ENCODE data around the gene THRAP3. TPM values are rescaled to one million over a fixed set of nuclear protein-coding genes. Genes with fewer than 3 reads are reported as not detected.

Gene THRAP3
- total RNA-seq, 4 donors from 2014 or later = 64.1 to 102 (median 76.9) TPM

GRCh38 chr1:36327421-36328087 is 103.3 kb downstream of the THRAP3 start:
- intact Hi-C loops (cut with DNase I; ENCODE audit: low total_unique reads) = no loop called here
- TF ChIP-seq, protein P1, sequence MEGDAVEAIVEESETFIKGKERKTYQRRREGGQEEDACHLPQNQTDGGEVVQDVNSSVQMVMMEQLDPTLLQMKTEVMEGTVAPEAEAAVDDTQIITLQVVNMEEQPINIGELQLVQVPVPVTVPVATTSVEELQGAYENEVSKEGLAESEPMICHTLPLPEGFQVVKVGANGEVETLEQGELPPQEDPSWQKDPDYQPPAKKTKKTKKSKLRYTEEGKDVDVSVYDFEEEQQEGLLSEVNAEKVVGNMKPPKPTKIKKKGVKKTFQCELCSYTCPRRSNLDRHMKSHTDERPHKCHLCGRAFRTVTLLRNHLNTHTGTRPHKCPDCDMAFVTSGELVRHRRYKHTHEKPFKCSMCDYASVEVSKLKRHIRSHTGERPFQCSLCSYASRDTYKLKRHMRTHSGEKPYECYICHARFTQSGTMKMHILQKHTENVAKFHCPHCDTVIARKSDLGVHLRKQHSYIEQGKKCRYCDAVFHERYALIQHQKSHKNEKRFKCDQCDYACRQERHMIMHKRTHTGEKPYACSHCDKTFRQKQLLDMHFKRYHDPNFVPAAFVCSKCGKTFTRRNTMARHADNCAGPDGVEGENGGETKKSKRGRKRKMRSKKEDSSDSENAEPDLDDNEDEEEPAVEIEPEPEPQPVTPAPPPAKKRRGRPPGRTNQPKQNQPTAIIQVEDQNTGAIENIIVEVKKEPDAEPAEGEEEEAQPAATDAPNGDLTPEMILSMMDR (IDR thresholded peaks at IDR 0.05) = no peak
- TF ChIP-seq POLR2A (IDR thresholded peaks at IDR 0.05) = no peak
- DNase-seq (ENCODE audit: low spot score in 2 of 2) = no peak
- H3K4me3 ChIP-seq (ENCODE audit: low read depth, poor library complexity, severe bottlenecking) = no peak overlapping the region
- WGBS, 2 donors = 60 to 72% methylated on average over 9 of the region's 9 CpGs

- intact Hi-C loops (cut with DNase I; ENCODE audit: low total_unique reads) = no loop called here
- TF ChIP-seq, protein P1 (IDR thresholded peaks at IDR 0.05) = no peak
- TF ChIP-seq POLR2A (IDR thresholded peaks at IDR 0.05) = no peak
- no peak overlapping the region for H3K4me3 ChIP-seq (ENCODE audit: low read depth, poor library complexity, severe bottlenecking)
- no peak for DNase-seq (ENCODE audit: low spot score in 2 of 2)
- WGBS, 2 donors = 90 to 92% methylated on average over 6 of the region's 6 CpGs
Observed at GRCh38 chr1:36328088-36328480, 103.8 kb downstream of the THRAP3 start.

- 51 to 58% methylated on average over 6 of the region's 6 CpGs for WGBS, 2 donors
- intact Hi-C loops (cut with DNase I; ENCODE audit: low total_unique reads) = no loop called here
- H3K4me3 ChIP-seq (ENCODE audit: low read depth, poor library complexity, severe bottlenecking) = no peak overlapping the region
- no peak for TF ChIP-seq POLR2A (IDR thresholded peaks at IDR 0.05)
- TF ChIP-seq, protein P1 (IDR thresholded peaks at IDR 0.05) = no peak
- peak in 1 of 2 donors; percentile 66 for DNase-seq (ENCODE audit: low spot score in 2 of 2)
Observed at GRCh38 chr1:36328713-36329112, 104.5 kb downstream of the THRAP3 start.

DNA sequence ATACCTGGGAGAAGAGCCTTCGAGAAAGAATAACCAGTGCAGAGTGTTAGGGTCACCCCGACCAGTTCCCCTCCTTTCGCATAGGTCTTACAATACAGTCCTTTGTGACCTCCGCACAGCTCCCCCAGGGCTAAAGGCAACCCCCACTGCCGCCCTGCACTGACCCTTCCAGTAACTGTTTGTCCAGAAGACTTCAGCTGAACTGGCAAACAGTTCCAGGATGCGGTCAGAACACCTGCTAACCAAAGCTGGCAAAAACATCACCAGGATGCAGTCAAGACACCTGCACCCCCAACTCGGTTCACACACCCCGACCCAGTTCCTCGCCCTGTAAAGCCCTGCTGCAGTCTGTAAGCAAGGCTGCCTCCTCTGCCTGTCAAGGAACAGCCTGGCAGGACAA is 105.6 kb downstream of the THRAP3 start:
- no peak for TF ChIP-seq POLR2A (IDR thresholded peaks at IDR 0.05)
- TF ChIP-seq, protein P1 (IDR thresholded peaks at IDR 0.05) = no peak
- no peak overlapping the region for H3K4me3 ChIP-seq (ENCODE audit: low read depth, poor library complexity, severe bottlenecking)
- intact Hi-C loops (cut with DNase I; ENCODE audit: low total_unique reads) = loop anchor here (10.0 kb wide), 1 partner anchor 445 kb away; no protein-coding TSS in a partner anchor
- WGBS, 2 donors = 92 to 93% methylated on average over 9 of the region's 9 CpGs
- no peak for DNase-seq (ENCODE audit: low spot score in 2 of 2)

DNA sequence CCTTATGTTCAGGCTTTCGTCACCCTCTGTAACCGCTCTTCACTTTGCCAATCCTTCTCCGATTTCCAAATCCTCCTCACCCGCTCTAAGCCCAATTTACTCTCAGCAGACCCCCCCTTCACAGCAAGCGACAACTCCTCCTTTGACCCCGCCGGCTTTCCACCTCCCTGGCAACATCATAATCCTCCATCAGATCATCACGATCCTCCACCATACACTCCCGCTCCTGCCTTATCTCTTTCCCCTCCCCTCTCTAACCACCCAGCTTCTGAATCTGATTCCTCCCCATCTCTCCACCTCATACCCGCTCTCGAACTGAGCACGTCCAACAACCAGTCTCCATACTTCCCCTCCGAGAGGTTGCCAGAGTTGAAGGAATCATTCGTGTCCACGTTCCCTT is 106.7 kb downstream of the THRAP3 start:
- intact Hi-C loops (cut with DNase I; ENCODE audit: low total_unique reads) = loop anchor here (10.0 kb wide), 1 partner anchor 444 kb away; no protein-coding TSS in a partner anchor
- no peak overlapping the region for H3K4me3 ChIP-seq (ENCODE audit: low read depth, poor library complexity, severe bottlenecking)
- TF ChIP-seq, protein P1 (IDR thresholded peaks at IDR 0.05) = no peak
- TF ChIP-seq POLR2A (IDR thresholded peaks at IDR 0.05) = no peak
- 90 to 91% methylated on average over 15 of the region's 15 CpGs for WGBS, 2 donors
- no peak for DNase-seq (ENCODE audit: low spot score in 2 of 2)

- intact Hi-C loops (cut with DNase I; ENCODE audit: low total_unique reads) = loop anchor here (10.0 kb wide), 1 partner anchor 437 kb away; no protein-coding TSS in a partner anchor
- TF ChIP-seq, protein P1 (IDR thresholded peaks at IDR 0.05) = no peak
- no peak for TF ChIP-seq POLR2A (IDR thresholded peaks at IDR 0.05)
- 89 to 97% methylated on average over 6 of the region's 6 CpGs for WGBS, 2 donors
- no peak for DNase-seq (ENCODE audit: low spot score in 2 of 2)
- no peak overlapping the region for H3K4me3 ChIP-seq (ENCODE audit: low read depth, poor library complexity, severe bottlenecking)
Observed at GRCh38 chr1:36337830-36338229, 113.6 kb downstream of the THRAP3 start.

Data from lower leg skin (tissue), 4 donors.